ENCODE data around the gene GLS. TPM values are rescaled to one million over a fixed set of nuclear protein-coding genes. Genes with fewer than 3 reads are reported as not detected.
"Not testable (repeated sequence)": the region's sequence is repeated elsewhere in the genome, so short reads cannot be mapped to it uniquely, and the experiment has no call there.

GLS gene
- polyA plus RNA-seq, 1 donor = 511 TPM

- no peaks in the 10 kb centered on the region for H3K27me3 ChIP-seq (ENCODE audit: control insufficient read depth, insufficient read depth, low read length)
- no peak overlapping the region for H3K4me3 ChIP-seq (ENCODE audit: low read length)
- peaks cover 28% of the 10 kb centered on the region for H3K4me1 ChIP-seq (ENCODE audit: control insufficient read depth, insufficient read depth, low read length)
- no peaks in the 10 kb centered on the region for H3K9me3 ChIP-seq (ENCODE audit: control insufficient read depth, low read depth, low read length)
- no peaks in the 10 kb centered on the region for H3K36me3 ChIP-seq (ENCODE audit: control insufficient read depth, insufficient read depth, low read length)
- no peak overlapping the region for H3K27ac ChIP-seq (ENCODE audit: low read length)
- no CpG with 5 or more reads among the region's 2 CpGs for WGBS (ENCODE audit: insufficient coverage, low lambda C conversion rate)
- no peak for DNase-seq
Measured at GRCh38 chr2:190867212-190867611, 13.4 kb upstream of the GLS start.

- H3K27ac ChIP-seq (ENCODE audit: low read length) = no peak overlapping the region
- DNase-seq = no peak
- H3K4me1 ChIP-seq (ENCODE audit: control insufficient read depth, insufficient read depth, low read length) = peaks cover 25% of the 10 kb centered on the region
- no peak overlapping the region for H3K4me3 ChIP-seq (ENCODE audit: low read length)
- H3K9me3 ChIP-seq (ENCODE audit: control insufficient read depth, low read depth, low read length) = no peaks in the 10 kb centered on the region
- no peaks in the 10 kb centered on the region for H3K27me3 ChIP-seq (ENCODE audit: control insufficient read depth, insufficient read depth, low read length)
- H3K36me3 ChIP-seq (ENCODE audit: control insufficient read depth, insufficient read depth, low read length) = no peaks in the 10 kb centered on the region
- WGBS (ENCODE audit: insufficient coverage, low lambda C conversion rate) = 100% methylated on average over 1 of the region's 4 CpGs
Measured at GRCh38 chr2:190867832-190868231, 12.8 kb upstream of the GLS start.

GRCh38 chr2:190869721-190870120 is 10.9 kb upstream of the GLS start:
- H3K27ac ChIP-seq (ENCODE audit: low read length) = no peak overlapping the region
- no peak overlapping the region for H3K4me3 ChIP-seq (ENCODE audit: low read length)
- H3K36me3 ChIP-seq (ENCODE audit: control insufficient read depth, insufficient read depth, low read length) = no peaks in the 10 kb centered on the region
- DNase-seq = no peak
- no peaks in the 10 kb centered on the region for H3K27me3 ChIP-seq (ENCODE audit: control insufficient read depth, insufficient read depth, low read length)
- no peaks in the 10 kb centered on the region for H3K9me3 ChIP-seq (ENCODE audit: control insufficient read depth, low read depth, low read length)
- 100% methylated on average over 4 of the region's 5 CpGs for whole genome bisulfite sequencing (ENCODE audit: insufficient coverage, low lambda C conversion rate)
- H3K4me1 ChIP-seq (ENCODE audit: control insufficient read depth, insufficient read depth, low read length) = peaks cover 7% of the 10 kb centered on the region

- no CpG with 5 or more reads among the region's 7 CpGs for WGBS (ENCODE audit: insufficient coverage, low lambda C conversion rate)
- H3K36me3 ChIP-seq (ENCODE audit: control insufficient read depth, insufficient read depth, low read length); H3K27ac ChIP-seq (ENCODE audit: low read length); H3K9me3 ChIP-seq (ENCODE audit: control insufficient read depth, low read depth, low read length); H3K4me3 ChIP-seq (ENCODE audit: low read length); H3K27me3 ChIP-seq (ENCODE audit: control insufficient read depth, insufficient read depth, low read length); H3K4me1 ChIP-seq (ENCODE audit: control insufficient read depth, insufficient read depth, low read length); DNase-seq: not testable (repeated sequence)
Measured at GRCh38 chr2:190873451-190873850, 7.2 kb upstream of the GLS start.

GRCh38 chr2:190875891-190876290 is 4.7 kb upstream of the GLS start:
- WGBS (ENCODE audit: insufficient coverage, low lambda C conversion rate) = no CpG with 5 or more reads among the region's 2 CpGs
- H3K9me3 ChIP-seq (ENCODE audit: control insufficient read depth, low read depth, low read length) = no peaks in the 10 kb centered on the region
- no peak overlapping the region for H3K27ac ChIP-seq (ENCODE audit: low read length)
- H3K4me1 ChIP-seq (ENCODE audit: control insufficient read depth, insufficient read depth, low read length) = no peaks in the 10 kb centered on the region
- H3K36me3 ChIP-seq (ENCODE audit: control insufficient read depth, insufficient read depth, low read length) = no peaks in the 10 kb centered on the region
- H3K27me3 ChIP-seq (ENCODE audit: control insufficient read depth, insufficient read depth, low read length) = no peaks in the 10 kb centered on the region
- DNase-seq = no peak
- no peak overlapping the region for H3K4me3 ChIP-seq (ENCODE audit: low read length)

GRCh38 chr2:190876631-190877030 is 4.0 kb upstream of the GLS start:
- DNase-seq = no peak
- H3K9me3 ChIP-seq (ENCODE audit: control insufficient read depth, low read depth, low read length) = no peaks in the 10 kb centered on the region
- H3K36me3 ChIP-seq (ENCODE audit: control insufficient read depth, insufficient read depth, low read length) = no peaks in the 10 kb centered on the region
- no peaks in the 10 kb centered on the region for H3K4me1 ChIP-seq (ENCODE audit: control insufficient read depth, insufficient read depth, low read length)
- no peak overlapping the region for H3K4me3 ChIP-seq (ENCODE audit: low read length)
- H3K27ac ChIP-seq (ENCODE audit: low read length) = no peak overlapping the region
- H3K27me3 ChIP-seq (ENCODE audit: control insufficient read depth, insufficient read depth, low read length) = no peaks in the 10 kb centered on the region
- WGBS (ENCODE audit: insufficient coverage, low lambda C conversion rate) = 71% methylated on average over 1 of the region's 1 CpG

- no peaks in the 10 kb centered on the region for H3K36me3 ChIP-seq (ENCODE audit: control insufficient read depth, insufficient read depth, low read length)
- no peak overlapping the region for H3K27ac ChIP-seq (ENCODE audit: low read length)
- 100% methylated on average over 1 of the region's 2 CpGs for WGBS (ENCODE audit: insufficient coverage, low lambda C conversion rate)
- no peak overlapping the region for H3K4me3 ChIP-seq (ENCODE audit: low read length)
- H3K4me1 ChIP-seq (ENCODE audit: control insufficient read depth, insufficient read depth, low read length) = no peaks in the 10 kb centered on the region
- no peaks in the 10 kb centered on the region for H3K27me3 ChIP-seq (ENCODE audit: control insufficient read depth, insufficient read depth, low read length)
- H3K9me3 ChIP-seq (ENCODE audit: control insufficient read depth, low read depth, low read length) = no peaks in the 10 kb centered on the region
- DNase-seq = no peak
Measured at GRCh38 chr2:190877436-190877835, 3.2 kb upstream of the GLS start.

- H3K36me3 ChIP-seq (ENCODE audit: control insufficient read depth, insufficient read depth, low read length) = no peaks in the 10 kb centered on the region
- H3K9me3 ChIP-seq (ENCODE audit: control insufficient read depth, low read depth, low read length) = no peaks in the 10 kb centered on the region
- no peaks in the 10 kb centered on the region for H3K27me3 ChIP-seq (ENCODE audit: control insufficient read depth, insufficient read depth, low read length)
- 60% methylated on average over 1 of the region's 28 CpGs for WGBS (ENCODE audit: insufficient coverage, low lambda C conversion rate)
- peak overlapping the region; percentile 98 for H3K27ac ChIP-seq (ENCODE audit: low read length)
- H3K4me3 ChIP-seq (ENCODE audit: low read length) = peak overlapping the region; percentile 80
- no peak for DNase-seq
- no peaks in the 10 kb centered on the region for H3K4me1 ChIP-seq (ENCODE audit: control insufficient read depth, insufficient read depth, low read length)
Measured at GRCh38 chr2:190879474-190880377, 895 bp upstream of the GLS start.

- no CpG with 5 or more reads among the region's 60 CpGs for WGBS (ENCODE audit: insufficient coverage, low lambda C conversion rate)
- Histone ChIP-seq H3K9me3 (ENCODE audit: control insufficient read depth, low read depth, low read length) (no peaks in the 10 kb centered on the region), H3K27ac (ENCODE audit: low read length) (peak overlapping the region; percentile 98), H3K36me3 (ENCODE audit: control insufficient read depth, insufficient read depth, low read length) (no peaks in the 10 kb centered on the region), H3K4me1 (ENCODE audit: control insufficient read depth, insufficient read depth, low read length) (no peaks in the 10 kb centered on the region), H3K27me3 (ENCODE audit: control insufficient read depth, insufficient read depth, low read length) (no peaks in the 10 kb centered on the region), H3K4me3 (ENCODE audit: low read length) (peak overlapping the region; percentile 80)
- DNase-seq = no peak
Measured at GRCh38 chr2:190881084-190881597, 520 bp downstream of the GLS start.

GRCh38 chr2:190881598-190882410 is 1.2 kb downstream of the GLS start:
- peak overlapping the region; percentile 80 for H3K4me3 ChIP-seq (ENCODE audit: low read length)
- no peaks in the 10 kb centered on the region for H3K27me3 ChIP-seq (ENCODE audit: control insufficient read depth, insufficient read depth, low read length)
- no peaks in the 10 kb centered on the region for H3K9me3 ChIP-seq (ENCODE audit: control insufficient read depth, low read depth, low read length)
- peak; percentile 63 to 79 for DNase-seq
- no peaks in the 10 kb centered on the region for H3K4me1 ChIP-seq (ENCODE audit: control insufficient read depth, insufficient read depth, low read length)
- H3K27ac ChIP-seq (ENCODE audit: low read length) = peak overlapping the region; percentile 91
- H3K36me3 ChIP-seq (ENCODE audit: control insufficient read depth, insufficient read depth, low read length) = no peaks in the 10 kb centered on the region
- 0% methylated on average over 1 of the region's 46 CpGs for WGBS (ENCODE audit: insufficient coverage, low lambda C conversion rate)
